ENCODE results near the gene STYXL2. TPM values are rescaled to one million over a fixed set of nuclear protein-coding genes. Genes with fewer than 3 reads are reported as not detected.

Gene STYXL2
- total RNA-seq, 1 donor from 2014 or later = 0.06 TPM

GRCh38 chr1:167077128-167077867 lies 16.6 kb upstream of the STYXL2 start:
- Mint-ChIP-seq H3K36me3 (peaks cover 2% of the 10 kb centered on the region), H3K4me1 (peaks cover 10% of the 10 kb centered on the region), H3K27ac (peak overlapping the region; percentile 10), H3K27me3 (ENCODE audit: insufficient read depth, low read depth) (peaks cover 5% of the 10 kb centered on the region), H3K9me3 (peaks cover 2% of the 10 kb centered on the region), H3K4me3 (no peak overlapping the region)
- H3K27ac ChIP-seq = no peak overlapping the region
- no peaks in the 10 kb centered on the region for H3K9me3 ChIP-seq (ENCODE audit: low read depth)
- H3K27me3 ChIP-seq = no peaks in the 10 kb centered on the region
- no peaks in the 10 kb centered on the region for H3K36me3 ChIP-seq
- no peak overlapping the region for H2AFZ ChIP-seq (replicated peaks)
- TF ChIP-seq EZH2 (IDR thresholded peaks at IDR 0.05) (no peak), CTCF (IDR thresholded peaks at IDR 0.05) (no peak), EZH2phosphoT487 (IDR thresholded peaks at IDR 0.05) (no peak)
- peaks cover 8% of the 10 kb centered on the region for H3K4me1 ChIP-seq
- H3K9ac ChIP-seq = no peak overlapping the region
- no peaks in the 10 kb centered on the region for H3F3A ChIP-seq (ENCODE audit: low read depth)
- no peaks in the 10 kb centered on the region for H3K79me2 ChIP-seq (ENCODE audit: low read depth)
- no peak overlapping the region for H3K4me2 ChIP-seq
- no peaks in the 10 kb centered on the region for H4K20me1 ChIP-seq (ENCODE audit: low read depth)
- no peak for DNase-seq (ENCODE audit: low spot score)
- H3K4me3 ChIP-seq = no peak overlapping the region

DNA sequence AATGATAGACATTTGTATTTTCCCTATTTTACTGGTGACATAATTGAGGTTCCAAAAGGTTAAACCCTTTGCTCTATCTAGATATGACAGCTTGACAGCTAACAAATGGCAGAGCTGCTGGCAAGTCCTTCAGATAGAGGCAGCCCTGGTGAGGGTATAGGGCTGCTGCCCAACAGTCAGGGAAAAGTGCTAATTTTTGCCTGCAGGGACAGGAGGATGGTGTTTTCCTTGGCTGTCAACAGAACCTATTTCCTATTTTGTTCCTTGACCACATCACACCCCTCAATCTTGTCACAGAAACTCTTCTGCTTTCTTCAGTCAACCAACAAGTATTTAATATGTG lies 16.0 kb upstream of the STYXL2 start:
- no peak for TF ChIP-seq EZH2phosphoT487 (IDR thresholded peaks at IDR 0.05)
- TF ChIP-seq EZH2 (IDR thresholded peaks at IDR 0.05) = no peak
- TF ChIP-seq CTCF (IDR thresholded peaks at IDR 0.05) = no peak
- Histone ChIP-seq H3K4me3 (no peak overlapping the region), H3K9me3 (ENCODE audit: low read depth) (no peaks in the 10 kb centered on the region), H3K9ac (no peak overlapping the region), H3K79me2 (ENCODE audit: low read depth) (no peaks in the 10 kb centered on the region), H3K36me3 (no peaks in the 10 kb centered on the region), H3K4me2 (no peak overlapping the region), H3K27ac (no peak overlapping the region), H3K4me1 (peaks cover 8% of the 10 kb centered on the region), H4K20me1 (ENCODE audit: low read depth) (no peaks in the 10 kb centered on the region), H2AFZ (replicated peaks) (no peak overlapping the region), H3F3A (ENCODE audit: low read depth) (no peaks in the 10 kb centered on the region), H3K27me3 (no peaks in the 10 kb centered on the region)
- H3K9me3 Mint-ChIP-seq = peaks cover 2% of the 10 kb centered on the region
- H3K4me1 Mint-ChIP-seq = peaks cover 10% of the 10 kb centered on the region
- H3K27me3 Mint-ChIP-seq (ENCODE audit: insufficient read depth, low read depth) = peaks cover 5% of the 10 kb centered on the region
- no peak overlapping the region for H3K4me3 Mint-ChIP-seq
- H3K27ac Mint-ChIP-seq = no peak overlapping the region
- no peak for DNase-seq (ENCODE audit: low spot score)
- peaks cover 2% of the 10 kb centered on the region for H3K36me3 Mint-ChIP-seq

DNA sequence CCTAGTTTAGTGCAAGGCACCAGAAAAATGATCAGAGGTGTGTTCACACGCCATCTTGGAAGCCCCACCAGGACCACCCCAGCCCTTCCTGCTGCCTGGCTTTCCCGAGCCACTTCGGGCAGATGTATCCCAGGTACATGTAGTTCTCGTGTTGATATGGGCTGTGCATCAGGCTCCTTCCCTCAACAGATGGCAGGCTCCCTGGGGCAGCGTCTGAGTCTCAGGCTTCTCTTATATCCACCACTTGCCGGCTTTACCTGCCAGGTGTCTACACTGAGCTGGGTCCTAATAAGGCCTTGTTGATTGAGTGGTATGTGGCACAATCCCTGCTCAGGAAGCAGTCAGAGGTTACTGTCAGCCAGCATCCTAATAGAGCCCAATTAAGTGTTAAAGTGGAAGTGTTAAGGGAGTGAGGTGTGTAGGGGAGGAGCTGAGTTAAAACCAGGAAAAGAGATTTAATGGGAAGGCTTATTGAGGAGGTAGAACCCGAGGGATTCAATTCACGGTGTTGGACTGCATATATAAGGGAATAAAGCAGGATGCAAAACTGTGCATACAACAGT lies 12.2 kb upstream of the STYXL2 start:
- H3K4me2 ChIP-seq = no peak overlapping the region
- Mint-ChIP-seq H3K9me3 (no peaks in the 10 kb centered on the region), H3K36me3 (peaks cover 2% of the 10 kb centered on the region), H3K27me3 (ENCODE audit: insufficient read depth, low read depth) (peaks cover 5% of the 10 kb centered on the region), H3K4me1 (peaks cover 5% of the 10 kb centered on the region), H3K27ac (no peak overlapping the region), H3K4me3 (no peak overlapping the region)
- DNase-seq (ENCODE audit: low spot score) = no peak
- H3K4me1 ChIP-seq = peaks cover under 1% of the 10 kb centered on the region
- H2AFZ ChIP-seq (replicated peaks) = no peak overlapping the region
- no peaks in the 10 kb centered on the region for H3K36me3 ChIP-seq
- no peak for TF ChIP-seq EZH2 (IDR thresholded peaks at IDR 0.05)
- no peaks in the 10 kb centered on the region for H3K27me3 ChIP-seq
- no peaks in the 10 kb centered on the region for H4K20me1 ChIP-seq (ENCODE audit: low read depth)
- H3K27ac ChIP-seq = no peak overlapping the region
- H3K9me3 ChIP-seq (ENCODE audit: low read depth) = no peaks in the 10 kb centered on the region
- H3K79me2 ChIP-seq (ENCODE audit: low read depth) = no peaks in the 10 kb centered on the region
- H3K9ac ChIP-seq = no peak overlapping the region
- H3F3A ChIP-seq (ENCODE audit: low read depth) = no peaks in the 10 kb centered on the region
- H3K4me3 ChIP-seq = no peak overlapping the region

DNA sequence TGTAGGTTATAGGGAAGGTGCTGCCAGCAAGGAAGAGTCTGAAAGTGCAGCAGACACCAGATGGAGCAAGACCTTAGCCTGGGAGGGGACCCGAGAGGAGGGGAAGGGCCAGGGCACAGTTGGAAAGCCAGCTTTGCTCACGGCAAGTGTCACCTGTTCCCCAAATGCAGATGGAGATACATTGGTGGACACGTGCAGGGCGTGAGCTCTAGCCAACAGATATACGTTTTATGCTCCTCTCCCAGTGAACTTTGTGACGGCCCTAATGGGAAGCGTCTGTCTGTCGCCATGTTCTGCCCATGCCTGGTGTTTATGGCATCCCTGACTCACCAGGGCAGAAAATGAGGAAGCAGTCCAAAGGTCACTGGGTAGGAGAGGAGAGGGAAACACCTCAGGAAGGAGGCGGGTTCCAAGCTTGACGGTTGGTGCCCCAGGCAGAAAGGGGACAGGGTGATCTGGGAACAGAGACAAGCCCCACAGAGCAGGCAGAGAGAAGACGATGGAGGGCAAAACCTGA lies 11.3 kb upstream of the STYXL2 start:
- H3K27me3 Mint-ChIP-seq (ENCODE audit: insufficient read depth, low read depth) = peaks cover 5% of the 10 kb centered on the region
- no peak overlapping the region for H3K27ac Mint-ChIP-seq

More for the DNA sequence above, 11.3 kb upstream of the STYXL2 start:
- H4K20me1 ChIP-seq (ENCODE audit: low read depth) = no peaks in the 10 kb centered on the region
- no peak overlapping the region for H3K4me2 ChIP-seq
- H3K36me3 ChIP-seq = no peaks in the 10 kb centered on the region
- no peaks in the 10 kb centered on the region for H3F3A ChIP-seq (ENCODE audit: low read depth)
- no peaks in the 10 kb centered on the region for H3K4me1 ChIP-seq
- no peak overlapping the region for H3K27ac ChIP-seq
- no peak for TF ChIP-seq EZH2phosphoT487 (IDR thresholded peaks at IDR 0.05)
- no peak for TF ChIP-seq CTCF (IDR thresholded peaks at IDR 0.05)
- no peak for TF ChIP-seq EZH2 (IDR thresholded peaks at IDR 0.05)
- no peaks in the 10 kb centered on the region for H3K9me3 ChIP-seq (ENCODE audit: low read depth)
- peaks cover 6% of the 10 kb centered on the region for H3K4me1 Mint-ChIP-seq
- no peak for DNase-seq (ENCODE audit: low spot score)
- H3K79me2 ChIP-seq (ENCODE audit: low read depth) = no peaks in the 10 kb centered on the region
- H3K4me3 ChIP-seq = no peak overlapping the region
- H2AFZ ChIP-seq (replicated peaks) = no peak overlapping the region
- H3K36me3 Mint-ChIP-seq = no peaks in the 10 kb centered on the region
- no peaks in the 10 kb centered on the region for H3K27me3 ChIP-seq
- H3K4me3 Mint-ChIP-seq = no peak overlapping the region
- no peak overlapping the region for H3K9ac ChIP-seq
- no peaks in the 10 kb centered on the region for H3K9me3 Mint-ChIP-seq
